HepG2 (cell line): Measurements from ENCODE around the gene DND1. TPM values are rescaled to one million over a fixed set of nuclear protein-coding genes. Genes with fewer than 3 reads are reported as not detected.

Source experiments
- CREBL2 ChIP-seq: sonication (generic); formaldehyde crosslinking; IDR thresholded peaks from 2 replicates; pipeline ENCODE4 v1.8.1; 2023; ENCODE audit warnings: missing genetic modification reagents, mild to moderate bottlenecking, borderline replicate concordance
- GATAD2A ChIP-seq: IDR thresholded peaks from 2 replicates; pipeline ENCODE4 v1.6.1; 2016
- HBP1 ChIP-seq: IDR thresholded peaks from 2 replicates; pipeline ENCODE4 v1.6.1; 2016; ENCODE audit warnings: low read depth, control low read depth
- MZF1 ChIP-seq: sonication (generic); formaldehyde crosslinking; IDR thresholded peaks from 2 replicates; pipeline ENCODE4 v1.8.1; 2023; ENCODE audit warnings: mild to moderate bottlenecking, missing genetic modification reagents, borderline replicate concordance
- PBX2 ChIP-seq: IDR thresholded peaks from 2 replicates; pipeline ENCODE4 v1.6.1; 2016; ENCODE audit warnings: control low read depth
- RBM22 ChIP-seq: fragments of 200-400 bp; formaldehyde crosslinking; optimal IDR thresholded peaks from 2 replicates; pipeline ENCODE3; 2017; ENCODE audit warnings: mild to moderate bottlenecking, low read length, moderate library complexity
- SP1 ChIP-seq, 2 experiments: fragments of 450-650 bp in 1 of 2; sonication (generic) in 1 of 2; formaldehyde crosslinking in 1 of 2; IDR thresholded peaks; 2 replicates each; pipeline versions ENCODE4 v1.4.0 to v1.6.1; 2016 to 2020; ENCODE audit warnings: missing genetic modification reagents in 1 of 2
- ZBTB20 ChIP-seq: sonication (generic); formaldehyde crosslinking; IDR thresholded peaks from 2 replicates; pipeline ENCODE4 v1.8.1; 2023; ENCODE audit warnings: missing genetic modification reagents, low read depth, mild to moderate bottlenecking, borderline replicate concordance
- ZFP36L2 ChIP-seq: sonication (generic); formaldehyde crosslinking; IDR thresholded peaks from 2 replicates; pipeline ENCODE4 v1.4.0; 2020; ENCODE audit warnings: missing genetic modification reagents
- ZMAT3 ChIP-seq: sonication (generic); formaldehyde crosslinking; conservative IDR thresholded peaks from 2 replicates; pipeline ENCODE4 v1.7.0; 2021; ENCODE audit warnings: missing genetic modification reagents
- ZNF382 ChIP-seq: sonication (generic); formaldehyde crosslinking; IDR thresholded peaks from 2 replicates; pipeline ENCODE4 v1.5.0; 2020; ENCODE audit warnings: missing genetic modification reagents, mild to moderate bottlenecking, borderline replicate concordance
- ZNF816 ChIP-seq: sonication (generic); formaldehyde crosslinking; IDR thresholded peaks from 2 replicates; pipeline ENCODE4 v1.8.0; 2022; ENCODE audit warnings: missing genetic modification reagents, mild to moderate bottlenecking, borderline replicate concordance
- ZNF891 ChIP-seq: sonication (generic); formaldehyde crosslinking; IDR thresholded peaks from 2 replicates; pipeline ENCODE4 v1.5.0; 2020; ENCODE audit warnings: mild to moderate bottlenecking, missing genetic modification reagents
- polyA plus RNA-seq, 8 experiments: library from polyadenylated mRNA; depleted of rRNA in 3 of 8; stranded (reverse) in 7 of 8; unstranded in 1 of 8; fragments of >200 nt; fragmentation: Illumina TruSeq in 4 of 8; extraction: Trizol in 4 of 8; gene quantifications; 2 replicates each; pipeline versions ENCODE4 v1.2.1 to v1.2.3, GENCODE V29; 2011 to 2016; ENCODE audit warnings: low read depth in 4 of 8, missing spikeins in 1 of 8, mixed read lengths in 1 of 8; ENCODE audit not compliant: insufficient read depth in 1 of 8
- total RNA-seq, 5 experiments: library from RNA; depleted of rRNA; stranded (reverse); fragments of >200 nt; fragmentation: Illumina TruSeq; extraction: Trizol; gene quantifications; 2 replicates each; pipeline ENCODE4 v1.2.3, GENCODE V29; 2016; ENCODE audit warnings: low read depth in 1 of 5
- TF ChIP-seq, protein P1 (sequence below): sonication (generic); formaldehyde crosslinking; IDR thresholded peaks from 2 replicates; pipeline ENCODE4; 2020; ENCODE audit warnings: missing genetic modification reagents, mild to moderate bottlenecking, borderline replicate concordance
- TF ChIP-seq, protein P2 (sequence below): sonication (generic); formaldehyde crosslinking; IDR thresholded peaks from 2 replicates; pipeline ENCODE4 v1.5.1; 2020; ENCODE audit warnings: missing genetic modification reagents, mild to moderate bottlenecking, borderline replicate concordance
- TF ChIP-seq, protein P3 (sequence below): sonication (generic); formaldehyde crosslinking; IDR thresholded peaks from 2 replicates; pipeline ENCODE4 v1.8.1; 2023; ENCODE audit warnings: mild to moderate bottlenecking, missing genetic modification reagents, borderline replicate concordance
- TF ChIP-seq, protein P4 (sequence below), 2 experiments: sonication (generic) in 1 of 2; formaldehyde crosslinking in 1 of 2; IDR thresholded peaks; 2 replicates each; pipeline versions ENCODE4 v1.4.0 to v1.6.1; 2018 to 2020; ENCODE audit warnings: missing genetic modification reagents in 2 of 2, borderline replicate concordance in 1 of 2, low read depth in 1 of 2, mild to moderate bottlenecking in 1 of 2, missing biosample characterization in 1 of 2

Gene DND1
- total and polyA plus RNA-seq, 2 of the 13 experiments (the other 11 are each of a cell fraction or from before 2014, with no cell fraction given) = 0.48 to 0.55 TPM

DNA sequence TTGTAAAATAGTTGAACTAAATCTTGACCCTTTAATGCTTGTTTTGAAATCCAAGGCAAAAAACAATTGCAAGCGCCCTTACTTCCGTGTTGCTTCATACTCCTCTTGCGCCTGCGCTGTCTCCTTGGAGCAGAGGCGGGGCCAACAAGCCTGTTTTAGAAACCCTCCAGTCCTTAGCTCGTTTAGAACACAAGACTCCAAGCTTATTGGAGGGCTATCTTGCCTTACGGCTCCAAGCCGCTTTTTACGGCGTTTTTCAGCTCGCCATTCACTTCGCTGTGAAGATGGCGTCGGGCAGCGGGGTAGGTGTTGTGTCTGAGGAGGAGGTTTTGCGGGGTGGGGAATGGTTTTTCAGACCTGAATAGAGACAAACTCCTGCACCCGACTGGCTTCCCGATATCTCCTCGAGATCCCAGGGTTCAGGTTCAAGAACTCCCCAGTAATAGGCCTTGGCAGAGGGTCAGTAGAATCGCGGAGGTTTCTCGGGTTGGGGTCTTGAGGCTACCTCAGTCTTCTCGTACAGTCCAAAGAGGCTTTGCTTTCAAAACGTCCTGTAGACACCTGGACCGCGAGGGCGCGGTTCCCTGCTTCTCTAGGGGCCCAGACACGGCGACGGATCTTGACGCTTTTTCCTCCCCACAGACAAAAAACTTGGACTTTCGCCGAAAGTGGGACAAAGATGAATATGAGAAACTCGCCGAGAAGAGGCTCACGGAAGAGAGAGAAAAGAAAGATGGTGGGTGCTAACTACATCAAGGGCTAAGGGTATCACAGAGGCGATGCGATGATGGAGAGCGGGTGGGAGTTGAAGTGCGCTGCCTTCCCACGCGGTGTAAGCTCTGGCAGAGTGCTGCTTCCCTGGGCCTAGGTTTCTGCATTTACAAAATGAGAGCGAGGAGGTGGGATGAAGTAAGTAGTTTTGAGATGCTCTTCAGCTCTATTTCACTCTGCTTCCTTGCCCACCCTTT is 27.1 kb upstream of the DND1 start, which contains the start of gene ZMAT2 (continued):
- TF ChIP-seq, protein P1, sequence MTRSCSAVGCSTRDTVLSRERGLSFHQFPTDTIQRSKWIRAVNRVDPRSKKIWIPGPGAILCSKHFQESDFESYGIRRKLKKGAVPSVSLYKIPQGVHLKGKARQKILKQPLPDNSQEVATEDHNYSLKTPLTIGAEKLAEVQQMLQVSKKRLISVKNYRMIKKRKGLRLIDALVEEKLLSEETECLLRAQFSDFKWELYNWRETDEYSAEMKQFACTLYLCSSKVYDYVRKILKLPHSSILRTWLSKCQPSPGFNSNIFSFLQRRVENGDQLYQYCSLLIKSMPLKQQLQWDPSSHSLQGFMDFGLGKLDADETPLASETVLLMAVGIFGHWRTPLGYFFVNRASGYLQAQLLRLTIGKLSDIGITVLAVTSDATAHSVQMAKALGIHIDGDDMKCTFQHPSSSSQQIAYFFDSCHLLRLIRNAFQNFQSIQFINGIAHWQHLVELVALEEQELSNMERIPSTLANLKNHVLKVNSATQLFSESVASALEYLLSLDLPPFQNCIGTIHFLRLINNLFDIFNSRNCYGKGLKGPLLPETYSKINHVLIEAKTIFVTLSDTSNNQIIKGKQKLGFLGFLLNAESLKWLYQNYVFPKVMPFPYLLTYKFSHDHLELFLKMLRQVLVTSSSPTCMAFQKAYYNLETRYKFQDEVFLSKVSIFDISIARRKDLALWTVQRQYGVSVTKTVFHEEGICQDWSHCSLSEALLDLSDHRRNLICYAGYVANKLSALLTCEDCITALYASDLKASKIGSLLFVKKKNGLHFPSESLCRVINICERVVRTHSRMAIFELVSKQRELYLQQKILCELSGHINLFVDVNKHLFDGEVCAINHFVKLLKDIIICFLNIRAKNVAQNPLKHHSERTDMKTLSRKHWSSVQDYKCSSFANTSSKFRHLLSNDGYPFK (CRISPR knock-in tag) = peak; percentile 99
- TF ChIP-seq HBP1 (CRISPR knock-in tag) (peak; percentile 66), SP1 (IDR thresholded peaks at IDR 0.05) (no peak), SP1 (CRISPR knock-in tag; IDR thresholded peaks at IDR 0.05) (peak; percentile 56; the same call in 1 of the 2 replicates), ZNF382 (CRISPR knock-in tag) (no peak), PBX2 (CRISPR knock-in tag) (no peak), ZMAT3 (CRISPR knock-in tag) (no peak), ZNF891 (CRISPR knock-in tag) (no peak), MZF1 (no peak), ZBTB20 (CRISPR knock-in tag) (0 out of 2 replicates have a peak, but pooled peaks have one; percentile 21), GATAD2A (CRISPR knock-in tag) (peak; percentile 63; the same call in 1 of the 2 replicates), ZFP36L2 (CRISPR knock-in tag) (0 out of 2 replicates have a peak, but pooled peaks have one; percentile 20), ZNF816 (CRISPR knock-in tag) (no peak), RBM22 (peak; percentile 87), CREBL2 (CRISPR knock-in tag) (no peak; the same call in 1 of the 2 replicates)
- TF ChIP-seq, protein P2, sequence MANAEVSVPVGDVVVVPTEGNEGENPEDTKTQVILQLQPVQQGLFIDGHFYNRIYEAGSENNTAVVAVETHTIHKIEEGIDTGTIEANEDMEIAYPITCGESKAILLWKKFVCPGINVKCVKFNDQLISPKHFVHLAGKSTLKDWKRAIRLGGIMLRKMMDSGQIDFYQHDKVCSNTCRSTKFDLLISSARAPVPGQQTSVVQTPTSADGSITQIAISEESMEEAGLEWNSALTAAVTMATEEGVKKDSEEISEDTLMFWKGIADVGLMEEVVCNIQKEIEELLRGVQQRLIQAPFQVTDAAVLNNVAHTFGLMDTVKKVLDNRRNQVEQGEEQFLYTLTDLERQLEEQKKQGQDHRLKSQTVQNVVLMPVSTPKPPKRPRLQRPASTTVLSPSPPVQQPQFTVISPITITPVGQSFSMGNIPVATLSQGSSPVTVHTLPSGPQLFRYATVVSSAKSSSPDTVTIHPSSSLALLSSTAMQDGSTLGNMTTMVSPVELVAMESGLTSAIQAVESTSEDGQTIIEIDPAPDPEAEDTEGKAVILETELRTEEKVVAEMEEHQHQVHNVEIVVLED (CRISPR knock-in tag) = peak; percentile 62
- TF ChIP-seq, protein P3, sequence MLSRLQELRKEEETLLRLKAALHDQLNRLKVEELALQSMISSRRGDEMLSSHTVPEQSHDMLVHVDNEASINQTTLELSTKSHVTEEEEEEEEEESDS (CRISPR knock-in tag) = 0 out of 2 replicates have a peak, but pooled peaks have one; percentile 54
- TF ChIP-seq, protein P4, sequence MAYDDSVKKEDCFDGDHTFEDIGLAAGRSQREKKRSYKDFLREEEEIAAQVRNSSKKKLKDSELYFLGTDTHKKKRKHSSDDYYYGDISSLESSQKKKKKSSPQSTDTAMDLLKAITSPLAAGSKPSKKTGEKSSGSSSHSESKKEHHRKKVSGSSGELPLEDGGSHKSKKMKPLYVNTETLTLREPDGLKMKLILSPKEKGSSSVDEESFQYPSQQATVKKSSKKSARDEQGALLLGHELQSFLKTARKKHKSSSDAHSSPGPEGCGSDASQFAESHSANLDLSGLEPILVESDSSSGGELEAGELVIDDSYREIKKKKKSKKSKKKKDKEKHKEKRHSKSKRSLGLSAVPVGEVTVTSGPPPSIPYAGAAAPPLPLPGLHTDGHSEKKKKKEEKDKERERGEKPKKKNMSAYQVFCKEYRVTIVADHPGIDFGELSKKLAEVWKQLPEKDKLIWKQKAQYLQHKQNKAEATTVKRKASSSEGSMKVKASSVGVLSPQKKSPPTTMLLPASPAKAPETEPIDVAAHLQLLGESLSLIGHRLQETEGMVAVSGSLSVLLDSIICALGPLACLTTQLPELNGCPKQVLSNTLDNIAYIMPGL (CRISPR knock-in tag; IDR thresholded peaks at IDR 0.05; ENCODE audit: borderline replicate concordance in 1 of 2, low read depth in 1 of 2) = peak in 1 of 2 experiments; percentile 70; a peak in 2 of 4 replicates
